Panc1 (cell line): ENCODE measurements around the gene LATS1.

Experiments
- POLR2AphosphoS5 ChIP-seq: IDR thresholded peaks from 2 replicates; pipeline ENCODE4 v1.6.1; 2012; ENCODE audit warnings: mild to moderate bottlenecking, low read depth, low read length, moderate library complexity
- TF ChIP-seq, protein P1 (sequence below), 2 experiments: IDR thresholded peaks; 2 replicates each; pipeline ENCODE4 v1.6.1; 2011 to 2012; ENCODE audit warnings: low read depth in 2 of 2, control low read depth in 1 of 2, low read length in 1 of 2, mild to moderate bottlenecking in 1 of 2, moderate library complexity in 1 of 2; ENCODE audit not compliant: insufficient read depth in 1 of 2

DNA sequence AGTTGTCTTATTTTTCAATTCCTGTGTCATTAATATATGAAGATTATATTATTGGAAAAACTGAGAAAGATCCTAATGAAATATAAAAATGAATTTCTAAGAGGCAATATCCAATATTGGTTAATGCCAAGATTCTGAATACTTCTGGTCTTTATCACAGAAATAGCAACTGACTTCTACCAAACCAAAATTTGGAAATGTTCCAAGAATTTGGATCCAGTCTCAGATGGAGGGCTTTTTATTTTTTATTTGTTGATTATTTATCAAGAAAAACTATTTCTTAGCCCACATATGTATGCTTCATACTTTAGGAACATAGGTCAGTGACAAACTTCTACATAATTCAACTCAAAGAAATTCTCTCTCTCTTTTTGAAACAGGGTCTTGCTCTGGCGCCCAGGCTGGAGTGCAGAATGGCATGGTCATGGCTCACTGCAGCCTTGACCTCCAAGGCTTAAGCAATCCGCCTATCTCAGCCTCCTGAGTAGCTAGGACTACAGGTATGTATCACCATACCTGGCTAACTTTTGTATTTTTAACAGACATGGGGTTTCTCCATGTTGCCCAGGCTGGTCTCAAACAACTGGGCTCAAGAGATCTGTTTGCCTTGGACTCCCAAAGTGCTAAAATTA, 15.3 kb upstream of the LATS1 start:
- TF ChIP-seq, protein P1, sequence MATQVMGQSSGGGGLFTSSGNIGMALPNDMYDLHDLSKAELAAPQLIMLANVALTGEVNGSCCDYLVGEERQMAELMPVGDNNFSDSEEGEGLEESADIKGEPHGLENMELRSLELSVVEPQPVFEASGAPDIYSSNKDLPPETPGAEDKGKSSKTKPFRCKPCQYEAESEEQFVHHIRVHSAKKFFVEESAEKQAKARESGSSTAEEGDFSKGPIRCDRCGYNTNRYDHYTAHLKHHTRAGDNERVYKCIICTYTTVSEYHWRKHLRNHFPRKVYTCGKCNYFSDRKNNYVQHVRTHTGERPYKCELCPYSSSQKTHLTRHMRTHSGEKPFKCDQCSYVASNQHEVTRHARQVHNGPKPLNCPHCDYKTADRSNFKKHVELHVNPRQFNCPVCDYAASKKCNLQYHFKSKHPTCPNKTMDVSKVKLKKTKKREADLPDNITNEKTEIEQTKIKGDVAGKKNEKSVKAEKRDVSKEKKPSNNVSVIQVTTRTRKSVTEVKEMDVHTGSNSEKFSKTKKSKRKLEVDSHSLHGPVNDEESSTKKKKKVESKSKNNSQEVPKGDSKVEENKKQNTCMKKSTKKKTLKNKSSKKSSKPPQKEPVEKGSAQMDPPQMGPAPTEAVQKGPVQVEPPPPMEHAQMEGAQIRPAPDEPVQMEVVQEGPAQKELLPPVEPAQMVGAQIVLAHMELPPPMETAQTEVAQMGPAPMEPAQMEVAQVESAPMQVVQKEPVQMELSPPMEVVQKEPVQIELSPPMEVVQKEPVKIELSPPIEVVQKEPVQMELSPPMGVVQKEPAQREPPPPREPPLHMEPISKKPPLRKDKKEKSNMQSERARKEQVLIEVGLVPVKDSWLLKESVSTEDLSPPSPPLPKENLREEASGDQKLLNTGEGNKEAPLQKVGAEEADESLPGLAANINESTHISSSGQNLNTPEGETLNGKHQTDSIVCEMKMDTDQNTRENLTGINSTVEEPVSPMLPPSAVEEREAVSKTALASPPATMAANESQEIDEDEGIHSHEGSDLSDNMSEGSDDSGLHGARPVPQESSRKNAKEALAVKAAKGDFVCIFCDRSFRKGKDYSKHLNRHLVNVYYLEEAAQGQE (IDR thresholded peaks at IDR 0.05; ENCODE audit: insufficient read depth in 1 of 2, low read depth in 2 of 2, low read length in 1 of 2) = no peak
- TF ChIP-seq POLR2AphosphoS5 = no peak
